HUDEP-2 (cell line): Measurements from ENCODE around the gene ASIC1.
"Not testable (repeated sequence)": the region's sequence is repeated elsewhere in the genome, so short reads cannot be mapped to it uniquely, and the experiment has no call there.

Source experiments
- DNase-seq, 76 experiments: peaks; one replicate each; lab custom pipeline; 2025; ENCODE audit not compliant: unreplicated experiment in 76 of 76; lab: John Stamatoyannopoulos, UW

The ASIC1 gene

DNA sequence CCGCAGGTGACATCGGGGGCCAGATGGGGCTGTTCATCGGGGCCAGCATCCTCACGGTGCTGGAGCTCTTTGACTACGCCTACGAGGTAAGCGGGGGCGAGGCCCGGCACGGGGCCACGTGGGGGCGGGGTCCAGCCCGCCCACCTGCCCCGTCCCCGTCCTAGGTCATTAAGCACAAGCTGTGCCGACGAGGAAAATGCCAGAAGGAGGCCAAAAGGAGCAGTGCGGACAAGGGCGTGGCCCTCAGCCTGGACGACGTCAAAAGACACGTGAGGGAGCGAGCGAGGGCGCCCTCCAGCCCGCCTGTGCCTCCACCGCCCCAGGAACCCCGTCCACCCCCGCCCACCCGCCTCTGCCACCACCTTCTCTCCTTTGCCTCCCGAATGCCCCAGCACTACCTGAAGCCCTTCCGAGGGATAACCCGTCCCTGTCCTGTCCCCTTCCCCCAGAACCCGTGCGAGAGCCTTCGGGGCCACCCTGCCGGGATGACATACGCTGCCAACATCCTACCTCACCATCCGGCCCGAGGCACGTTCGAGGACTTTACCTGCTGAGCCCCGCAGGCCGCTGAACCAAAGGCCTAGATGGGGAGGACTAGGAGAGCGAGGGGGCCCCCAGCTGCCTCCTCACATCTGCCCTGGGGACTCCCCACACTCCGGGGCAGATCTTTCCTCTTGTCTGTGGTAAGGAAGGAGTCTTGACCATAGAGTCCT lies 23.9 kb downstream of the ASIC1 start:
- DNase-seq: no peak

DNA sequence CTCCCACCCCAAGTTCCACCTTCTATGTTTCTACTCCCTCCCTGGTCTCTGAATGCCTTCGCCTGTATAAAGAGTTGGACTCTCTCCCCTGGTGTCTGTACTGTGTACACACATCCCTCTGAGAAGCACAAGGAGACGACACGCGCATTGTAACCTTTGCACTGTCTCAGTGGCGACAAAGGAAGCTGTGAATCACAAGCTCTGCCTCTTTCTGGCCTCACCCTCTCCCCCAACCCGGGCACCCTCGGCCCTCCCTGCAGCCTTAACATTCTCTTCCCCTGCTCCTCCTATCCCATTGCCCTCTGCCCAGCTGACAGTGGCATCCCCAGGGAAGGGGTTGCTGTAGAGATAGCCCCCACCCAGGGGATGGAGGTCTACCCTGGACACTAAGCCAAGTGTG lies 25.2 kb downstream of the ASIC1 start:
- DNase-seq: no peak

DNA sequence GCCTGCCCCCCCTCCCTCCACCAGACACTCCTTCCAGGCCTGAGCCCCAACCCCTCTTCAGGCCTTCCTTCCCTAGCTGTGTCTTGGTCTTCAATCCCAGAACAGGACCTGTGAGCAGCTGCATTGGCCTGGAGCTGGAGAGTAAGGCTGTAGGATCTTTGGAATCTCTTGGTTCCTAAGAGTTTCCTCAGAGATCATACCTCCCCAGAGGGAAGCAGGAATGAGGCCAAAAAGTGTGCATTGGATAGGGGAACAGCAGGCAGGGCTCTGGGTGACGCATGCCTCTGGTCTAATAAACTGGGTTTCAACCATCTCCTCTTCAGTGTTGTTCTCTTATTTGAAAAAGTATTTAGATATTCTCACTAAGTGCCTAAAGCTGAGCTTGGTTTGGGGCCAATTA lies 25.9 kb downstream of the ASIC1 start:
- DNase-seq: no peak

DNA sequence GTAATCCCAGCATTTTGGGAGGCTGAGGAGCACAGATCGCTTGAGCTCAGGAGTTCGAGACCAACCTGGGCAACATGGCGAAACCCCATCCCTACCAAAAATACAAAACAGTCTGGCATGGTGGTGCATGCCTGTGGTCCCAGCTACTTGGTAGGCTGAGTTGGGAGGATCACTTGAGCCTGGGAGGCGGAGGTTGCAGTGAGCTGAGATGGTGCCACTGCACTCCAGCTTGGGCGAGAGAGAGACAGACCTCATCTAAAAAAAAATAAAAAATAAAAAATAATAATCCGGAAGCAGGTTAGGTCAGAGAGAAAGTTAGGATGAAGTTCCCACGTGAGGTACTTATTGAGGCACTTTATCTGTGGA lies 27.0 kb downstream of the ASIC1 start:
- not testable (repeated sequence) for DNase-seq

DNA sequence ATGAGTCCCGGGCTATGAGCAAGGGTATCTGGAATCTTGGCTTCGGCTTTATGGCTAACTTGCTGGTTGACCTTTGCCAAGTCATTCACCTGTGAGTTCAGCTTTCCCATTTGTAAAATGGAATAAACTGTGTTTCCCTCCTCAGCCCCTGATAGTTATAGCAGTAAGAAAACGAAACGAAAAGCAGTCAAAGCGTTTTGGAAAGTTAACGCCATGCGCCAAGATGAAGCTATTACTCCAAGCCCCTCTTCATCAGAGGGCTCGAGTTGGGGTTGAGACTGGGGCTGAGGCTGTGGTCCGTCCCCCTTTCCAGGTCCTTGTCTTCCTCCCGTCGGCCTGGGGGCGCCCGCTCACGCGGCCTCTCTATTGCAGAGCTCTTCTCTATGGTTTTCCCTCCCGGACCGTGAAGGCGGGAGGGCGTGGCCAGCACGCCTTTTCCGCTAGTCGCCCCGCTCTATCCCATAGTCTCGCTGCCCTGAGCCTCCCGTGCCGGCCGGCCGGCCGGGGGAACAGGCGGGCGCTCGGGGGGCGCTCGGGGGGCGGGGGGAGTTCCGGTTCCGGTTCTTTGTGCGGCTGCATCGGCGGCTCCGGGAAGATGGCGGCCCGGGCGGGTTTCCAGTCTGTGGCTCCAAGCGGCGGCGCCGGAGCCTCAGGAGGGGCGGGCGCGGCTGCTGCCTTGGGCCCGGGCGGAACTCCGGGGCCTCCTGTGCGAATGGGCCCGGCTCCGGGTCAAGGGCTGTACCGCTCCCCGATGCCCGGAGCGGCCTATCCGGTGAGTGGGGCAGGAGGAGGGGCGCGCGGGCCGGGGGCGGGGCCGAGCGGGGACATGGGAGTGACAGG lies 27.6 kb downstream of the ASIC1 start, which contains the start of gene SMARCD1:
Gene SMARCD1, plus strand, starts transcription at position 568 of the 840 bp plus-strand sequence. Its CDS starts 28 bp downstream, at position 596.
- peak in 73 of 76 experiments; percentile 24 to 89 (median 79) for DNase-seq

DNA sequence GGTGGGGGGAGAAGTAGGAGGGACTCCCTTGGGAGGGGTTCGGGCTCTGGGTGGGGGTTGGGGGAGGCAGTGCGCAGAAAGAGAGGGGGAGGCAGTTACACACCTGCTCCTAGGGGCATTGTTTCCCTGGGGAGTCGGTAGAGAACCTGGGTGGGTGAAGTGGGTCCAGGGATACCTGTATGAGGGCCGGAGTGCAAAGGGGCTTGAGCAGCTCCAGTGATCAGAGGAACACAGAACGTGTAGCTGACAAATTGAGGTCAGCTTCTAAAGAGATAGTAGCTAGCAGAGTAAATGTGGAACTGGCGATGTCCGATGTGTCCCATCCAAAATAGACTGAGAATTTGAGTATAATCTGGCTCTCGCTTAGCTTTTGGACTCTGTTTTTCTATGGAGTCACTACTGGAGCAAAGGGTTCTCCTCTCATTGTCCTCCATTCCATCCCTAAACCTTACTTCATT lies 28.2 kb downstream of the ASIC1 start:
- DNase-seq: peak in 2 of 76 experiments; percentile 16 to 40

DNA sequence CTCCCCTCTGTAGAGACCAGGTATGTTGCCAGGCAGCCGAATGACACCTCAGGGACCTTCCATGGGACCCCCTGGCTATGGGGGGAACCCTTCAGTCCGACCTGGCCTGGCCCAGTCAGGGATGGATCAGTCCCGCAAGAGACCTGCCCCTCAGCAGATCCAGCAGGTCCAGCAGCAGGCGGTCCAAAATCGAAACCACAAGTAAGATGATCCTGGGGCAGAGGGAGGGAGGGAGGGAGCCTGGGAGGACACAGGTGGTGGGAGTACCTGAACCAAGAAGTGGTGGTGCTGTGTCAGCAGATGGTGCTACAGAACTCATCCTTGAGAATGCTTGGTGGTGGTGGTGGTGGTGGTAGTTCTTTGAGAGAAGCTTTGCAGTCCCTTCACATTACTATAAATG lies 28.8 kb downstream of the ASIC1 start:
- DNase-seq: no peak

DNA sequence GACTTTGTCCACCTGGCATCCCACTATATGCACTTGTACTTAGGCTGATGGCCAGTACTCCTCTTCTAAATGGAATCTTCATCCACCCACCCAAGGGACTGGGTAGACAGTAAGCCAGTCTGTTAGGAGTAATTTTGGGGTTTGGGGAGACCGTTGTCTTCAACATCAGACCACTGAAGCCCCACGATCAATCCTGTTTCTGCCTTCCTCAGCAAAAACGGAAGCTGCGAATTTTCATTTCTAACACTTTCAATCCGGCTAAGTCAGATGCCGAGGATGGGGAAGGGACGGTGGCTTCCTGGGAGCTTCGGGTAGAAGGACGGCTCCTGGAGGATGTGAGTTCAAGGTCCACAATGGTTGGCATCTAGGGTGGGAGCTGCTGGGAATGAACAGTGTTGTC lies 29.8 kb downstream of the ASIC1 start:
- no peak for DNase-seq

DNA sequence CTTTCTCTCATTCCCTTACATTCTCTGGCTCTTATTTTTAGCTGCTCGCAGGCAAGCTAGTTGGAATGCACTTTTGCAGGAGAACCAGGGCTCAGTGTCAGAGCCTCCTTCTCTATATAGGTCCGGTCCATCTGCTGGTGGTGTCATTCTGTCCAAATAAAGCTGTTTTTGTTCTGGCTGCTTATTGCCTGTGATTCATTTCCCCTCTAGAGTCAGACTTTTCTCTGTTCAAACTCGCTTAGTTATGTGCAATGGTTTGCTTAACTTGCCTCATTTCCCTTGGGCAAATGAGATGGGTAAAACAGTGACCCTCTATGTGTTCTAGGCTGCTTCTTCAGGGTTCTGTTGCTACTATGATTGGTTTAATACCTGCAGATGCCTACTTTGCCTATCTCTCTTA lies 30.6 kb downstream of the ASIC1 start:
- no peak for DNase-seq

DNA sequence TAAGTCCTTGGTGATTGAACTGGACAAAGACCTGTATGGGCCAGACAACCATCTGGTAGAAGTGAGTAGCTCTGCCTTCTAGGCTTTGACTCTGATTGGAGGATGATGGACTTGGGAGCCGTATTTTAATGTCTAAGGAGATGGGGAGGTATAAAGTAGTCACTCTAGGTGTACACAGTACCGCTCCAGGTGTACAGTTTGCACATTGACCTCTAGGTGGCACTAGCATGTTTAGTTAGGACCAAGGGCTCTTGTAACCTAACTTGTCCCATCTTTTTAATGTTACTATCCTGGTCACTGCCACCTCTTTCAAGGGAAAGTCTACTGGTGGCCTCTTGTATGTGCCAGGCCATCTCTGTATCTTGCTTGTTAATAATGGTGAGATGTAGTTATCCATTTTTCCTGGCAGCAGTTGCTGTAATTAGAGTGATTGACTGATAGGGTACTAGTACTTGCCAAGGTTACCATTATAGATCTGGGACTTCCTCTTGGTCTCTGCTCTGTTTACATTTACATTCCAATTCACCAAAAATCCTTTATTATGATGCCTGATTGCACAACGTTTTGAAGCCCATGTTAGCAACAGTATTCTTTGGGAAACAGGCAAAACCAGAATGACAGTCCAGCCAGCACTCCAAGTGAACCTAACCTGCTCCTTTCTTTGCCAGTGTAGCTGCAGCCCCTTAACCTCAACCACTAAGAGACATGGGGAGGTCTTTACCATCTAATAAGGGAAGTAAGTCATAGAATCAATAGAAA lies 31.4 kb downstream of the ASIC1 start:
- peak in 44 of 76 experiments; percentile 0 to 58 (median 23) for DNase-seq

DNA sequence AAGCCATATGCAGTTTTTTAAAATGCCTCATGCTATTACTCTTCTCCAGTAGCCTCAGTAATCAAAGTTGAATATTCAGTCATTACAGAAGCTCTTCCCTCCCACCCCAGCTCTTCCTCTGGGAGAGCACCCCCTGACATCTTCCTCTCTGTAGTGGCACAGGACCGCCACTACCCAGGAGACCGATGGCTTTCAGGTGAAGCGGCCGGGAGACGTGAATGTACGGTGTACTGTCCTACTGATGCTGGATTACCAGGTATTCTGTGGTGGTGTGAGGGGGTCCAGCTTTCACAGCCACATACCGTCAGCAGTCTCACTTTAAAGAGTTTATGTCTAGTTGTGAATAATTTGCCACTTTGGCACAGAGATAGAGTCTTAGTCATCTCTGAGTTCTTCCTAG lies 32.3 kb downstream of the ASIC1 start:
- DNase-seq: no peak

DNA sequence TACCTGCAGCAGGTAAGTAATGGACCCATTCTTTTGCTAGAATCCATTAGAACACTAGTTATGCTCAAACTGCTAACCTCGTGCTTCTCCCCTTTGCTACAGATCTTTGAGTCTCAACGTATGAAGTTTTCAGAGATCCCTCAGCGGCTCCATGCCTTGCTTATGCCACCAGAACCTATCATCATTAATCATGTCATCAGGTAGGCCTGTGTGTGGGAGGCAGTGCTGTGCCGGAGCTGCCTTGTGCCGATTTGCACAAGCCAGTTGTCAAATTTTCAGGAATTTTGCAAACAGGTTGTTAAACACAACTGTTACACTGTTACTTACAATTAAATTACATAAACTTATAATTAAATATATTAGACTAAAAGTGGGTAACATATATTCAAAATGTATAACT lies 33.0 kb downstream of the ASIC1 start:
- no peak for DNase-seq

DNA sequence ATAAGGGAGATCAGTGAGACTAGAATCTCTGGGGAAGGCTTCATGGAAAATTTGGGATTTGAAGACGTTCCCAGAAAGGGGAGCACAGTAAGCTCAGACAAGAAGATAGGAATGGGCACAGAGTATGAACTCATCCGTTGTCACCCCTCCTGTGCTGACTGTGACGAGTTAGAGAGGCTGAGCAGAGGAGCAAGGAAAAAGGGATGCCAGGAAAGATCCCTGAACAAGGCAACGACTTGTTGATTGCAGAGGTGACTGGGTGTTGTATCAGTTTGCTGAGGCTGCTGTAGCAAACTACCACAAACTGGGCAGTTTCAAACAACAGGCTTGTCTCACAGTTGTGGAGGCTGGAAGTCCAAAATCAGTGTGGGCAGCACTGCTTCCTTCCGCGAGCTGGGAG lies 40.6 kb downstream of the ASIC1 start:
- DNase-seq: no peak

DNA sequence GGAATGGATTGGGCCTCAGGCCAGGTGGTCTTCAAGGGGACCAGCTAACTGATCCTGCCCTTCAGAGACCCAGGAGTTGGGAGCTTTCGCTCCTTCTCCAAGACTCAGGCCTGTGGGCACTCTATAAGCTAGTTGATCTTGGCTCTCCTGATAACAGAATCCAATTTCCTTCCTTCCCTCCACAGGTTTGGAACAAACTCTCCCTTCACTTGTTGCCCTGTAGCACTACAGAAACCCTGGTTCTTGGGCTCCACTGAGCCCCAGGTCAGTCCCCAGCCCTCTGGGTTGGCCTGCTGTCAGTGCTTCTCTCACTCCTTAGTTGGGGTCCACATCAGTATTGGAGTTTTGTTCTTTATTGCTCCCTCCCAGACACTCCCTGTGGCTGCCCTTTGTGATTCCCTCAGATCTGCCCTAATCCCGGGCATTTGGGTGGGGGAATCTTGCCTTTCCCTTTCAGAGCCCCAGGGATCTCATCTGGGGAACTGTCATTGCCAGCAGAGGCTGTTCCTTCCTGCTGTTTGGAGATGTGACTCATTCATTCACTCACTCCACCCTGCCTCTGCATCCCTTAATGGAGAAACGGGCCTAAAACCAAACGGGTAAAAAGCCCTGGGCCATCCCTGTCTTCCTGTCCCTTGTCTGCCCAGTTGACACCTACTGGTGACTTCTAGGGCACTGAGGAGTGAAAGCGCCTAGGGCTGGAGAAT lies 42.1 kb downstream of the ASIC1 start:
- DNase-seq: no peak

DNA sequence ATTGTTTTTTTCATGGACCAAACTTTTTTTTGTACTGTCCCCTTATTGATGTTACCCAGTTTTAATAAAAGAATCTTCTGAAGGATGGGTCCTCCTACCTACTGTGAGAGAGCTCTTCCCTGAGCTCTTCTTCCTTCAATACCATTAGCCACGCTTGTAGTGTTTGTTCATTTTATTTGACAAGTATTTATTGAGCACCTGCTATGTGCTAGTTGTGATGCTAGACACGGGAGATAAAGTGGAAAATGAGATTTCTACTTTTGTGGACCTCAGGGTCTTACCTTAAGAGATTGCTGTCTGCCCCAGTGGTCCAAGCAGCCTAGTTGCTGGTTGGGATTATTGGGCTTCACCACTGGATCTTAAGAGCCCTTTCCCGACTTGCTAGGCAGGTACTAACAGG lies 43.2 kb downstream of the ASIC1 start:
- DNase-seq: no peak

DNA sequence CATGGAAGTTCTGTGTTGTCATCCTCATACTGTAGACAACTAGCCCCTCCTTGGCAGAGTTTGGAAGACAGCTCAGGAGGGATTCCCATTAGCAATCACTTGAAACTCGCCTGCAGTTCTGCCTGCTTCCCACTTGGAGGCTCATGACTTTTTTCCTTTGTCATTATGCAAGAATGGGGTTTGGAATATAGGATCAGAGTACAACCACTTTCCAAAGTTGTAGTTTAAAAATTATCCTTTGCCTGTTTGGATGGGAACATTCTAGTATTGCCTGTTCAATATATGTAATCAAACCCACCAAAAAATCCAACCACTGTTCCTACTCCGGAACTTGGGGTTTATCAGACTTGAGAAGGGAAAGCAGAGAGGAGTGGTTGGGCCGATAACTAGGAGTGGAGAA lies 44.3 kb downstream of the ASIC1 start:
- peak in 2 of 76 experiments; percentile 11 to 14 for DNase-seq

DNA sequence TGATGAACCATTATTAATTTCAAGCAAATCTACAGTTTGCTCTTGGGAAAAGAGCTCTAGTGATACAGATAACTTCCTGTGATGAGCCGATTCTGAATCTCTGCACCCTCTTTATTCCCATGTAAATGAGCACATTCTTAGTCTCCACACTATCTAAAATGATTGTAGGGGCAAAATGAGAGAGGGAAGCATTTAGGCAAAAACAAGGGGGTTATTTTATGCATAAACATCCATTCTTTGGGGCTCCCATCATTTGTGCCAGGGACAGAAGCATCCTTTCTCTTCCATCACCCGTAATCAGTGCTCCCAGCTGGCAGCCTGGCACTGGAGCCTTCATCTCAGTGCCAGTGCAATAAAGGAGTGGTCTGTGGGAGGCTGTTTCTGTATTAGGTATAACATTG lies 44.7 kb downstream of the ASIC1 start:
- no peak for DNase-seq

DNA sequence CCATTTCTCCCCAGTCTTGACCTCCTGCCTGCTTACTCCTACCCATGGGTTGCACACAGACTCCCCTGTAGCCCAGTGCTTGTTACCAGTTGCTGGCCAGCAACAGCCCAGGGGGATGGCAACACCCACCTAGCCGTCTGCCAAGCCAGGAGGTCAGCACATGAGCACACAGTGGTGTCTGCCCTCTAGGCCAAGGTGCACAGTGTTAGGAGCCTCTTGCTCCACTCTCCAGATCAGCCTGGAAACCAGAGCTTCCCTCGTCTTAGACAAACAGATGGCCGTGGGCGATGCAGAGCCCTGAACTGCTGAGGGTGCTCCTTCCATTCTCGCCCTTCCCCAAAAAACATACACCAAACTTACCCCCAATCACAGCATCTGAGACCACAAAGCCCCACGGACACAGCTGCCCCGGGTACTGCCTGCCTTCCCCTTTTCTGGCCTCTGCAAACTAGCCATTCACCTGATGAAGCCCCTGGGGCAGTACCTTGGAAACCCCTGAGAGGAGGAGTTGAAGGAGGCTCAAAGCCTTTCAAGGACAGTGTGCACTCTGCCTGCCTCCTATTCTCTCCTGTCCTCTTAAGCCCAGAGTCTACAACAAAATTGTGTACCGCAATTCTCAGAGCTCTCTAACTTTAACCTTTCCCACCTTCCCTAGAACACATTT lies 45.4 kb downstream of the ASIC1 start:
- DNase-seq: no peak

DNA sequence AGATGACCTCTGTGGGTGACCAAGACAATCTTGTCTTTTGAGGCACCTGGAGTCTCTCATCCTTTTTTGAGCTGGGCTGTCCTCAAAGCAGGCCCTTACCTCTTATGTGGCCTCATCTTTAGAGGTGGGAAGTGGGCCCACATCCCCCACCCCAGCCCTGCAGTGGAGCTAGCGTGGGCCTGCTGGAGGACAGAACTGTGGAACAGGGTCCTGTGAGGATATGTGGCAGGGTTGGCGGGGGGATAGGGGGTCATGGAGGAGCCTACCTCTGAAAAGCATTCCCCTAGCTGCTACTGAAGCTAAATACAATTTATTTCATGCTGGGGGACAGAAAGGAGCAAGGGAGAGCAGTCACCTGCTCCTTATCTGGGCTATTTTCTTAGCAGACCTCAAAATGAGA lies 46.0 kb downstream of the ASIC1 start:
- no peak for DNase-seq

DNA sequence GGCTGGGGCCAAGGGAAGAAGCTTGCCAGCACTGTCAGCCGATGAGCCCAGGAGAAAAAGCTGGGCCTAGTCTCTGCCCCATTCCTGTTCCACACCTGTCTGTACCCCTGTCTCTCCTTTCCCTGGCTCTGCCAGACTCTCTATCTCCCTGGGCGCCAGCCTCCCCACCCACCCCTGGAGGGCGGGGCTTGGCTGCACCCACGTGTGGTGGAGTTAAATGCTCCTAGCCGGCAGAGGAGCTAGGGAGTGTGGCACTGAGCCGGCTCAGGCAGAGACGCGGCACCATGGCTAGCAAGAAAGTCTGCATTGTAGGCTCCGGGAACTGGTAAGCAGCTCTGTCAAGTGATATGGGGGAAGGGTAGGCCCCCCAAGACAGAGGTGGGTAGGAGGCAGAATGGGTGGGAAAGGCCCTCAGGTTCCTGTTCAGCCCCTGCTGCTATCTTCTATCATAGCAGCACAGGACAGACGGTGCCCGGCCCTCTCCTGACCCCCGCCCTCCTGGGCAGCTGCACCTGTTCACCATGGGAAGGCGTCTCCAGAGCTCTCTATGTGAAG lies 46.4 kb downstream of the ASIC1 start, which contains the start of gene GPD1:
Gene GPD1, plus strand, starts transcription at position 242 of the 555 bp plus-strand sequence. Its CDS starts 43 bp downstream, at position 285.
- peak in 71 of 76 experiments; percentile 6 to 78 (median 55) for DNase-seq
